K562 (cell line): ENCODE data around the gene SMG6. TPM values are rescaled to one million over a fixed set of nuclear protein-coding genes. Genes with fewer than 3 reads are reported as not detected.
A peak's percentile ranks its signal among the peaks of the same experiment; 100 is the strongest.

Experiments used
- BRCA1 ChIP-seq, 2 experiments: fragments of 450-650 bp in 1 of 2; sonication (generic) in 1 of 2; formaldehyde crosslinking in 1 of 2; IDR thresholded peaks; 2 replicates each; pipeline versions ENCODE4 v1.5.0 to v1.6.1; 2017 to 2020; ENCODE audit warnings: mild to moderate bottlenecking in 1 of 2, missing genetic modification reagents in 1 of 2
- FOXP1 ChIP-seq: sonication (generic); formaldehyde crosslinking; IDR thresholded peaks from 2 replicates; pipeline ENCODE4 v1.8.0; 2022; ENCODE audit warnings: mild to moderate bottlenecking, missing genetic modification reagents
- NCOA6 ChIP-seq: fragments of 450-650 bp; IDR thresholded peaks from 2 replicates; pipeline ENCODE4 v1.6.1; 2017; ENCODE audit warnings: mild to moderate bottlenecking
- NFIC ChIP-seq: fragments of 450-650 bp; IDR thresholded peaks from 2 replicates; pipeline ENCODE4 v1.6.1; 2017; ENCODE audit warnings: mild to moderate bottlenecking, inconsistent platforms
- NR1H2 ChIP-seq: sonication (generic); formaldehyde crosslinking; IDR thresholded peaks from 2 replicates; pipeline ENCODE4 v1.4.0; 2020; ENCODE audit warnings: mild to moderate bottlenecking, missing genetic modification reagents
- PCBP2 ChIP-seq: fragments of 200-400 bp; formaldehyde crosslinking; IDR thresholded peaks from 2 replicates; pipeline ENCODE4 v1.6.1; 2018; ENCODE audit warnings: low read length, low read depth, mild to moderate bottlenecking, moderate library complexity; ENCODE audit not compliant: poor library complexity, severe bottlenecking
- RBBP5 ChIP-seq: fragments of 200-600 bp; sonication (generic); IDR thresholded peaks from 2 replicates; pipeline ENCODE4 v1.6.1; 2012; ENCODE audit warnings: borderline replicate concordance, mild to moderate bottlenecking, low read length, control low read depth, inconsistent platforms; ENCODE audit not compliant: insufficient read depth, poor library complexity, severe bottlenecking
- RBM34 ChIP-seq: fragments of 200-400 bp; formaldehyde crosslinking; IDR thresholded peaks from 2 replicates; pipeline ENCODE4 v1.6.1; 2018; ENCODE audit warnings: low read length, borderline replicate concordance; ENCODE audit not compliant: insufficient read depth
- RUNX1 ChIP-seq: sonication (generic); IDR thresholded peaks from 2 replicates; pipeline ENCODE4 v1.6.1; 2016; ENCODE audit warnings: antibody characterized with exemption, low read depth
- SMARCC2 ChIP-seq: fragments of 450-650 bp; IDR thresholded peaks from 2 replicates; pipeline ENCODE4 v1.6.1; 2017; ENCODE audit warnings: antibody characterized with exemption, moderate library complexity, mild to moderate bottlenecking, low read depth
- TEAD1 ChIP-seq, 2 experiments: fragments of 450-650 bp in 1 of 2; sonication (generic) in 1 of 2; formaldehyde crosslinking; IDR thresholded peaks; 2 replicates each; pipeline versions ENCODE4 v1.4.0 to v1.8.0; 2020 to 2022; ENCODE audit warnings: mild to moderate bottlenecking in 2 of 2, missing genetic modification reagents in 1 of 2
- ZBTB43 ChIP-seq: sonication (generic); formaldehyde crosslinking; IDR thresholded peaks from 2 replicates; pipeline ENCODE4 v1.8.0; 2023; ENCODE audit warnings: mild to moderate bottlenecking, missing genetic modification reagents
- ZNF324 ChIP-seq: fragments of 250-450 bp; sonication (Bioruptor Pico); IDR thresholded peaks from 2 replicates; pipeline ENCODE4 v1.4.0; 2020; ENCODE audit warnings: mild to moderate bottlenecking
- ZNF589 ChIP-seq: fragments of 200-800 bp; sonication (Bioruptor generic); IDR thresholded peaks from 2 replicates; pipeline ENCODE4 v1.6.1; 2016; ENCODE audit warnings: low read depth, missing genetic modification characterization, missing compliant biosample characterization
- ZNF740 ChIP-seq, 3 experiments: fragments of 200-800 bp in 1 of 3; sonication (Bioruptor generic) in 1 of 3; sonication (generic) in 1 of 3; formaldehyde crosslinking in 1 of 3; IDR thresholded peaks; 2 replicates each; pipeline versions ENCODE4 v1.6.1 to v1.8.0; 2016 to 2022; ENCODE audit warnings: mild to moderate bottlenecking in 2 of 3, missing compliant biosample characterization in 2 of 3, missing genetic modification characterization in 2 of 3, missing genetic modification reagents in 1 of 3
- polyA plus RNA-seq, 8 experiments: library from polyadenylated mRNA; depleted of rRNA in 4 of 8; stranded (reverse) in 5 of 8; unstranded in 3 of 8; fragments of >200 nt; fragmentation: Nextera tagmentation in 2 of 8; fragmentation: Illumina TruSeq in 1 of 8; extraction: Ambion mirVana in 2 of 8; extraction: Trizol in 1 of 8; gene quantifications; 2 replicates each; pipeline versions ENCODE4 v1.2.1 to v1.2.3, GENCODE V29; 2011 to 2014; ENCODE audit warnings: inconsistent platforms in 1 of 8, missing spikeins in 1 of 8
- total RNA-seq, 7 experiments: library from RNA; depleted of rRNA in 6 of 7; stranded (reverse); fragments of >200 nt in 6 of 7; fragmentation: Illumina TruSeq in 2 of 7; extraction: Trizol in 2 of 7; gene quantifications; 2 replicates each; pipeline versions ENCODE4 v1.2.1 to v1.2.3, GENCODE V29; 2011 to 2021; ENCODE audit warnings: low replicate concordance in 1 of 7
- TF ChIP-seq, protein P1 (sequence below): fragments of 250-450 bp; sonication (Bioruptor Pico); IDR thresholded peaks from 2 replicates; pipeline ENCODE4 v1.8.0; 2022; ENCODE audit warnings: inconsistent platforms
- TF ChIP-seq, protein P2 (sequence below): fragments of 250-450 bp; sonication (Bioruptor Pico); IDR thresholded peaks from 2 replicates; pipeline ENCODE4 v1.4.0; 2020; ENCODE audit warnings: borderline replicate concordance
- TF ChIP-seq, protein P3 (sequence below): IDR thresholded peaks from 2 replicates; pipeline ENCODE4 v1.6.1; 2012; ENCODE audit warnings: low read depth, low read length, improper control_type of control experiment, borderline replicate concordance

The SMG6 gene
- total and polyA plus RNA-seq, 9 of the 15 experiments (the other 6 are each of a cell fraction or from before 2014, with no cell fraction given) = 0.44 to 13.9 (median 6.0) TPM

DNA sequence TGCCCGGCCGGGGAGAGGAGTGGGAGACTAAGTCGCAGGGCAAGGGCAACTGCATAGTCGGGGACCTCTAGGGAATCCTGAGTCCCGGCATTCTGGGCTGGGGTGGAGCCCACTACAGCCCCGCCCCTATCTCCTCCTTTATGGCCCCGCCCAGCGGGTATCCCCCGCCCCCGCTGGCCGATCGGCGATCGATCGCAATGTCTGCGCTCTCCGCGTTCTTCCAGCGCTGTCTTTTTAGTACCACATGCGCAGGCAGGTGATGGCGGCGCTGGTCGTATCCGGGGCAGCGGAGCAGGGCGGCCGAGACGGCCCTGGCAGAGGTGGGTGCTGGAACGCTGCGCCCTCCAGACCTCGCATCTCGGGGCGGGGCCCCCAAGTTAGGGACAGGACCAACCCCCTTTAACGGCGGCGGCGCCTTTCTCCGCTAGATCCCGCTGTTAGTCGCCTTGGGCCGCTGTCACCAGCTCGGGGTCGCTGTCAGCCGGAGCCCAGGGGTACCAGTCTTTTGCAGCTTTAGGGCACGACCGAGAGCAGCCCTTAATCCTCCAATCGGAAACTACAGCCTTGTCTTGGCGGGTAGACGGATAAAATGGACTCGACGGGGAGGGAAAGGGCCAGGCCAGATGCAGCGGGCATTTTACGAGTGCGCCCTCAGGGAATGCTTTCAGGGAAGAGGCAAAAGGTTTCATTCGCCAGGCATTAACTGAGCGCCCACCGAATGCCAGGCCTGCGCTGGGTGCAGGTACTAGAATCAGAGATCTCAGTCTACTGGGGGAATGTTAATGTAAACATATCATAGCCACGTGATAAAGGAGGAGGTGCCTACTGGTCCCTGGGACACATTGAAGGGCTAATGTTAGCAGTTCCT is 273.4 kb downstream of the SMG6 start, which contains the start of gene DPH1 (continued):
- TF ChIP-seq, protein P1, sequence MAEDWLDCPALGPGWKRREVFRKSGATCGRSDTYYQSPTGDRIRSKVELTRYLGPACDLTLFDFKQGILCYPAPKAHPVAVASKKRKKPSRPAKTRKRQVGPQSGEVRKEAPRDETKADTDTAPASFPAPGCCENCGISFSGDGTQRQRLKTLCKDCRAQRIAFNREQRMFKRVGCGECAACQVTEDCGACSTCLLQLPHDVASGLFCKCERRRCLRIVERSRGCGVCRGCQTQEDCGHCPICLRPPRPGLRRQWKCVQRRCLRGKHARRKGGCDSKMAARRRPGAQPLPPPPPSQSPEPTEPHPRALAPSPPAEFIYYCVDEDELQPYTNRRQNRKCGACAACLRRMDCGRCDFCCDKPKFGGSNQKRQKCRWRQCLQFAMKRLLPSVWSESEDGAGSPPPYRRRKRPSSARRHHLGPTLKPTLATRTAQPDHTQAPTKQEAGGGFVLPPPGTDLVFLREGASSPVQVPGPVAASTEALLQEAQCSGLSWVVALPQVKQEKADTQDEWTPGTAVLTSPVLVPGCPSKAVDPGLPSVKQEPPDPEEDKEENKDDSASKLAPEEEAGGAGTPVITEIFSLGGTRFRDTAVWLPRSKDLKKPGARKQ (CRISPR knock-in tag) = no peak
- TF ChIP-seq RBBP5 (peak; percentile 74), NR1H2 (CRISPR knock-in tag) (no peak), BRCA1 (IDR thresholded peaks at IDR 0.05) (no peak), BRCA1 (CRISPR knock-in tag; IDR thresholded peaks at IDR 0.05) (no peak), ZNF589 (CRISPR knock-in tag) (no peak), ZBTB43 (no peak), TEAD1 (CRISPR knock-in tag; IDR thresholded peaks at IDR 0.05) (peak in 1 of 2 experiments; percentile 64; a peak in 1 of 4 replicates), NFIC (no peak), PCBP2 (no peak), NCOA6 (no peak), RBM34 (no peak), SMARCC2 (no peak), FOXP1 (peak; percentile 61; the same call in 1 of the 2 replicates), ZNF740 (CRISPR knock-in tag; IDR thresholded peaks at IDR 0.05) (no peak), ZNF740 (tag; IDR thresholded peaks at IDR 0.05) (no peak), RUNX1 (no peak), ZNF324 (CRISPR knock-in tag) (no peak)
- TF ChIP-seq, protein P2, sequence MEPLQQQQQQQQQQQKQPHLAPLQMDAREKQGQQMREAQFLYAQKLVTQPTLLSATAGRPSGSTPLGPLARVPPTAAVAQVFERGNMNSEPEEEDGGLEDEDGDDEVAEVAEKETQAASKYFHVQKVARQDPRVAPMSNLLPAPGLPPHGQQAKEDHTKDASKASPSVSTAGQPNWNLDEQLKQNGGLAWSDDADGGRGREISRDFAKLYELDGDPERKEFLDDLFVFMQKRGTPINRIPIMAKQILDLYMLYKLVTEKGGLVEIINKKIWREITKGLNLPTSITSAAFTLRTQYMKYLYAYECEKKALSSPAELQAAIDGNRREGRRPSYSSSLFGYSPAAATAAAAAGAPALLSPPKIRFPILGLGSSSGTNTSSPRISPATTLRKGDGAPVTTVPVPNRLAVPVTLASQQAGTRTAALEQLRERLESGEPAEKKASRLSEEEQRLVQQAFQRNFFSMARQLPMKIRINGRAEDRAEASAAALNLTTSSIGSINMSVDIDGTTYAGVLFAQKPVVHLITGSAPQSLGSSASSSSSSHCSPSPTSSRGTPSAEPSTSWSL (CRISPR knock-in tag) = no peak
- TF ChIP-seq, protein P3, sequence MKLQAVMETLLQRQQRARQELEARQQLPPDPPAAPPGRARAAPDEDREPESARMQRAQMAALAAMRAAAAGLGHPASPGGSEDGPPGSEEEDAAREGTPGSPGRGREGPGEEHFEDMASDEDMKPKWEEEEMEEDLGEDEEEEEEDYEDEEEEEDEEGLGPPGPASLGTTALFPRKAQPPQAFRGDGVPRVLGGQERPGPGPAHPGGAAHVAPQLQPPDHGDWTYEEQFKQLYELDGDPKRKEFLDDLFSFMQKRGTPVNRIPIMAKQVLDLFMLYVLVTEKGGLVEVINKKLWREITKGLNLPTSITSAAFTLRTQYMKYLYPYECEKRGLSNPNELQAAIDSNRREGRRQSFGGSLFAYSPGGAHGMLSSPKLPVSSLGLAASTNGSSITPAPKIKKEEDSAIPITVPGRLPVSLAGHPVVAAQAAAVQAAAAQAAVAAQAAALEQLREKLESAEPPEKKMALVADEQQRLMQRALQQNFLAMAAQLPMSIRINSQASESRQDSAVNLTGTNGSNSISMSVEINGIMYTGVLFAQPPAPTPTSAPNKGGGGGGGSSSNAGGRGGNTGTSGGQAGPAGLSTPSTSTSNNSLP = no peak
